Measurements from ENCODE around the gene CLEC12A. TPM values are rescaled to one million over a fixed set of nuclear protein-coding genes. Genes with fewer than 3 reads are reported as not detected.
"Not testable (repeated sequence)": the region's sequence is repeated elsewhere in the genome, so short reads cannot be mapped to it uniquely, and the experiment has no call there.

The CLEC12A gene
- not detected in 2 replicates for total RNA-seq

DNA sequence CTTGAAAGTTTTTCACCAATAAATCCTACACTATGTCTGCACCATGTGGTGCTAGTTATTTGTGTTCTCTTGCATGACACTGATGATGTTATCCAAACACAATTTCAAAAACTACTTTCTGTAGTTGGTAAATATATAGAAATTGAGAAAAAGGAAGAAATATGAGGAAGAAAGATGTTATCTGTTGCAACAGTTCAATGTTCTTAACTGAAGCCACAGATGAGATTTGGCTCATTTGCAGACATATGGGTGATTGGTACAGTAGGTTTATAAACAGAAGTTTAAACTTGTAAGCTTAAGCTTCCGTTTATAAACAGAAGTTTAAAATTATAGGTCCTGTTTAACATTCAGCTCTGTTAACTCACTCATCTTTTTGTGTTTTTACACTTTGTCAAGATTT lies at the start of gene CLEC12A:
TSS of gene CLEC12A (plus strand) at position 229 of the 400 bp plus-strand sequence. CDS start 188 bp downstream, outside the sequence.
- no peak for DNase-seq (ENCODE audit: low read depth, low spot score)

GRCh38 chr12:9922429-9922828 lies 48.8 kb upstream of the CLEC12A start:
- no peak for DNase-seq (ENCODE audit: low read depth, low spot score)

DNA sequence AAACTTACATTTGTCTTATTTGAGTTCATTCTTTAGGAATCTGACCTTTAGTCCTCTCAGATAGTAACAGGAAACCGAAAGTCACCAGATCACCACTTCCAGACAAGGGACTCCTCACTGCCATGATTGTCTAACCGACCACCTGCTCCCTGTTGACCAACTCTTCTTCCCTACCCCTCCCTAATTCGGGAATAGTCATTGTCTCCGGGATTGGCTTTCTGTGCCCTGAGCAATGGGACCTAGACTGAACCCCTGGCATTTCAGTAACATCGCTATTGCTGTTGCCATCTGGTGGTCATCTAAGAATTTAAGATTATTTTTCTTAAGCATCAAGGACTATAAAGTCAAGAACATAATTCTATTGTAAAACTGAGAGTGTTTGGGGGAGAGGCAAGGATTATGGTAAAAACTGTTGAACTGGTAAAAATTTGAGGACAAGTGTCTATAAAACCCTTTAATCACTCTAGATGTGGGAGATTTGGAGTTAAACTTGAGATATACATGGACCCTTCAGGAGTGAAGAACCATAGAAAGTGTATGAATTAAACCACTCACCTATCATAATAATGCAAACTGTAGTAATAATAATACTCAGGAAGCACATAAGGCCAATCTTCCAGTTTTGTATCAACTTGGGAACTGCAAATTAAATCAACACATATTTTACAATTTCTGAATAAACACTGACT lies 45.4 kb upstream of the CLEC12A start:
- DNase-seq (ENCODE audit: low read depth, low spot score) = no peak

GRCh38 chr12:9926876-9927275 lies 44.3 kb upstream of the CLEC12A start:
- no peak for DNase-seq (ENCODE audit: low read depth, low spot score)

GRCh38 chr12:9928607-9929006 lies 42.6 kb upstream of the CLEC12A start:
- DNase-seq (ENCODE audit: low read depth, low spot score) = no peak

GRCh38 chr12:9931245-9931644 lies 40.0 kb upstream of the CLEC12A start:
- DNase-seq (ENCODE audit: low read depth, low spot score) = no peak

GRCh38 chr12:9932270-9932669 lies 38.9 kb upstream of the CLEC12A start, which contains the start of gene CLEC2A:
TSS of gene CLEC2A (minus strand) at chr12:9932370. CDS start at chr12:9932329, 41 bp downstream.
- DNase-seq (ENCODE audit: low read depth, low spot score) = no peak

- DNase-seq (ENCODE audit: low read depth, low spot score) = no peak
Observed at GRCh38 chr12:9933958-9934357, 37.3 kb upstream of the CLEC12A start.

GRCh38 chr12:9935026-9935425 lies 36.2 kb upstream of the CLEC12A start:
- DNase-seq (ENCODE audit: low read depth, low spot score) = no peak

DNA sequence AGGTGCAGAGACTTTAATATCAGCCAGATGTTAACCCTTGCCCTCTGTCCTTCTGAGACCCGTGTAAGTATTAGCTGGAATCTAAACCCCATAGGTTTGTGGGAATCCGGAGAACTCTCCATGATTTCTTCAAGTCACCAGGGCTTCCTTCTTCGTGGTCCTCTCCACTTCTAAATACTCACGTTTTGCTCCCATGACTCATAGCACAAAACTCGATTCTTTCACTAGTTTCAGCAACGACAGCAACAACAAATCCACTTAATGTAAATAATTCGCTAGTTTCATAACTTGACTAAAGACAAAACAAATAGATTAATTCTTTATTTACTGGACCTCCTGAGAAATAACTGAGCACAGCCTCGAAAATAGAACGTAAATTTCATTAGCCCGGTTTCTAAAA lies 34.6 kb upstream of the CLEC12A start:
- no peak for DNase-seq (ENCODE audit: low read depth, low spot score)

DNA sequence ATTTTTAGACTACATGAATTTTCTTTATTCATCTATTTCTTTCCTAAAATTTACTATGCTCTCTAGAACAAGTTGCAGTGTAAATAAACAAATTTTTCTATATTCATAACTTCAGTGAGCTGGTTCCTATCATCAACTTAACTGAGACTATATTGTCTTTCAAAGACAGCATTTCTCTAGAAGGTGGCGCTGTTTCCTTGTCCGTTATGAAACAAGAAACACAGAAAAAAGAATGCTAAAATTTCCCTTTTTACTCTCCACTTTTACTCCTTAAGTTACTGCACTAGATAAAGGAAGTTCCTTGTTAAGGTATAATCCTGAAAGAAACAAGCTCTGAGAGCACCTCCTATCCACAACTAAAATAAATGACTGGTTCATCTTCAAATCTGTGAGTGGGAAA lies 30.8 kb upstream of the CLEC12A start:
- DNase-seq (ENCODE audit: low read depth, low spot score) = no peak

DNA sequence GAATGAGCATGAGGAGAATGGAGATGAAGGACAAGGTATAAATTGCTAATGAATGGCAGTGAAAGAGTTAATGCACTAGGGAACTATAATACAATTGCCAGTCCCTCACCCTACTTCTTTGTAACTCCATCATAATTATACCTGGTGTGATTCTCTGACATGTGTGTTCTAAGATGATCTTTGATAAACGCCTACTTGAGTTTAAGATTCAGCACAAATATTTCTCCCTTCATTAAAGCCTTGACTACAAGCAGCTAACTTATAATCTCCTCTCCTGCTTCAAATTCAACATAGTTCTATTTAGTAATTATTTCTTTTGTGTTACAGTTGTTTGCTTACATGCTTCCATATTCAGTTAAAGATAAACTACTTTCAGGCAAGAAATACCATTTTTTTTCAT lies 29.4 kb upstream of the CLEC12A start:
- no peak for DNase-seq (ENCODE audit: low read depth, low spot score)

GRCh38 chr12:9943240-9943639 lies 28.0 kb upstream of the CLEC12A start:
- DNase-seq (ENCODE audit: low read depth, low spot score) = no peak

DNA sequence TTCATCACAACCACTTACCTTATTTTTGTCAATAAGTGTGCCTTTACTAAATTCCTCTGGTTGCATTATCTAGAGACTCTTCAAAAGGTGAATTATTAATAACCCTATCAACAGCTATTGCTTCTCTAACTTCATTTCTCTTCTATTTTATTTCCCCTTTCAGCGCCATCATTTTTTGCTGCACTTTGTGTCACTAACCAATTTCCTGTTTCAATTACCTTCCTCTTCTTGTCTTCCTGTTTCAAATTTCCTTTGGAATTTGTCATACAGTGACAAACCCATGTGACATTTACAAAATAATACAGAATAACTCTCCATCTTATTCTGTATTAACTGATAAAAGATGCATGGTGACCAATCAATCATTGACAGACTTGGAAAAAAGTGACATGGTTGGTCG lies 26.8 kb upstream of the CLEC12A start:
- DNase-seq (ENCODE audit: low read depth, low spot score) = no peak

GRCh38 chr12:9947674-9948073 lies 23.5 kb upstream of the CLEC12A start:
- DNase-seq (ENCODE audit: low read depth, low spot score) = no peak

- no peak for DNase-seq (ENCODE audit: low read depth, low spot score)
Observed at GRCh38 chr12:9948606-9949296, 22.5 kb upstream of the CLEC12A start.

DNA sequence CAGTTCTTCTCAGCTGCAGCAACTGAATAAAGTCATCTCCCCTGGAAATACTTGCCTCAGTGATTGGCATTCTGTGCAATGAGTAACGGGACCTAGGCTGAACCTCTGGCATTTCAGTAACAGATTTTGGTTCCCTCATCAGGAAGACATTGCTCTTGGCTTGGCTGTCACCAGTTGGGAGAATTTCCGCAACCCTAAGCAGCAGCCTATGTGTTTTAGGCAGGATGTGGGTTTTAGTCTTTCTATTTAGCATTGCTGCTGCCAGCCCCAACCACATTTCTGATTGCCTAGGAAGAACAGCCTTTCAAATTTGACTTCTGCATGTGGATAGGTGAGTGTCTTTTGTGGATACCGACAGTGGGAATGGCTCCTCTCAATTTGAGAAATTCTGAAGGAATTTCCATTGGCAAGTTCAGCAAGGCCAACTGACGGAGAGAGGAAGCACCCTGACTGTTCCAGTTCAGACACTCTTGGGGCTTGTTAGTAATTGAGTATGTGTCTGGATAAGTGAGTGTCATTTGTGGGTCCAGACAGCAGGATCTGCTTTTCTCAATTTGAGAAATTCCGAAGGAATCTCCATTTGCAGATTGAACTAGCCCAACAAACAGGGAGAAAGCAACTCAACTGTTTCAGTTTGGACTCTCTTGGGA lies 20.1 kb upstream of the CLEC12A start:
- no peak for DNase-seq (ENCODE audit: low read depth, low spot score)

DNA sequence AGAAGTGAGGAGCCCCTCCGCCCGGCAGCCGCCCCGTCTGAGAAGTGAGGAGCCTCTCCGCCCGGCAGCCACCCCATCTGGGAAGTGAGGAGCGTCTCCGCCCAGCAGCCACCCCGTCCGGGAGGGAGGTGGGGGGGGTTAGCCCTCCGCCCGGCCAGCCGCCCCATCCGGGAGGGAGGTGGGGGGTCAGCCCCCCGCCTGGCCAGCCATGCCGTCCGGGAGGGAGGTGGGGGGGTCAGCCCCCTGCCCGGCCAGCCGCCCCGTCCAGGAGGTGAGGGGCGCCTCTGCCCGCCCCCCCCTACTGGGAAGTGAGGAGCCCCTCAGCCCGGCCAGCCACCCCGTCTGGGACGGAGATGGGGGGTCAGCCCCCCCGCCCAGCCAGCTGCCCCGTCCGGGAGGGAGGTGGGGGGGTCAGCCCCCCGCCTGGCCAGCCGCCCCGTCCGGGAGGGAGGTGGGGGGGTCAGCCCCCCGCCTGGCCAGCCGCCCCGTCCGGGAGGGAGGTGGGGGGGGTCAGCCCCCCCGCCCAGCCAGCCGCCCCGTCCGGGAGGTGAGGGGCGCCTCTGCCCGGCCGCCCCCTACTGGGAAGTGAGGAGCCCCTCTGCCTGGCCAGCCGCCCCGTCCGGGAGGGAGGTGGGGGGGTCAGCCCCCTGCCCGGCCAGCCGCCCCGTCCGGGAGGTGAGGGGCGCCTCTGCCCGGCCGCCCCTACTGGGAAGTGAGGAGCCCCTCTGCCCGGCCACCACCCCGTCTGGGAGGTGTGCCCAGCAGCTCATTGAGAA lies 18.1 kb upstream of the CLEC12A start:
- DNase-seq (ENCODE audit: low read depth, low spot score) = not testable (repeated sequence)

GRCh38 chr12:9957834-9958233 lies 13.4 kb upstream of the CLEC12A start:
- DNase-seq (ENCODE audit: low read depth, low spot score) = no peak

DNA sequence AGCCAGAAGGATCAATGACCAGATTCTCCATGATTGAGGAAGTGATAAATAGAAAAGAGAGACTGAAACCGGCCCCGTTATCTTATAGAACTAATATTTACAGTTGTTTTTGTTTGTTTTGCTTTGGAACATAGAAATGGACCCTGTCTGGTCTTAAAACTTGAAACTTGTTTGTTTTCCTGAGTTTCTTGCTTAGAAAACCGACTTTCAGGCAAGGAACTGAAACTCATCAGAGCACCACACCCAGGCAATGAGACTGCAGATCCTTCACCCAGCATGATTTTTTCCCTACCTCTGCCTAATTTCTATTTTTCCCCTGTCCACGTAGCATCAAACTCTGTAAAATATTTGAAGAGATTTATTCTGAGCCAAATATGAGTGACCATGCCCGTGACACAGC lies 10.6 kb upstream of the CLEC12A start:
- no peak for DNase-seq (ENCODE audit: low read depth, low spot score)

DNA sequence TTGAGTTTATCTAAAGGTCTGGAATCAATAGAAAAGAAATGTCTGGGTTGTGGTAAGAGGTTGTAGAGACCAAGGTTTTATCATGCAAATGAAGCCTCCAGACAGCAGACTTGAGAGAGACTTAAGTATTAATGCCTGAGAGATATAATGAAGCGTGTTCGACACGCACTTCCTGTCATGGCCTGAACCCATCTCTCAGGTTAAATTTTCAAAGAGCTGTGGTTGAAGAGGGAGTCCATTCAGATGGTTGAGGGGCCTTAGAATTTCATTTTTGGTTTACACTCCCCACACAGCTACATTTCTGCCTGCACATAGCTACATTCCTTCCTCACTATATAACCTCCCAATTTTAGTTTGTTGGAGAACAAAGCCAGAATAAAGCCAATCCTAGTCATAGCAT lies 10.1 kb upstream of the CLEC12A start:
- DNase-seq (ENCODE audit: low read depth, low spot score) = no peak

DNA sequence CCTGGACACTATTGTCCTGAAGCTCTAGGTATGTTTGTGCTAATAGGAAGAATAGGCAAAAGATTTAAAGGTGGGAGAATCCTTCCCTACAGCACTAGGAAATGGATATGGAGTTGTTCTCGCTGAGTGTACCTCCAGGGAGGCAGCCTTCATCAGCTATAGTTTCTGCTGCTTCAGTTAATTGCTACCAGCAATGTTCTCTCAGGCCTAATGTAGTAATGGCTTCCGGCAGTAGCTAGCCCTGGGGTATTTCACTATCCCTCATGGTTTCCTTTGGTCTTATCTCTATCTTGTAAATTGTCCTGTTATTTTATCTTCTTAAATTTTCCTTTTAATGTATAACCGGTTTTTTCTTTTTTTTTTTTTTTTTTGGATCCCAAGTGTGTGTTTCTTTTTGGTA lies 9.3 kb upstream of the CLEC12A start:
- DNase-seq (ENCODE audit: low read depth, low spot score) = no peak

Data from pulmonary artery endothelial cell (primary cell).